Left lung (tissue), 10 donors: ENCODE data around the gene MARCHF9. TPM values are rescaled to one million over a fixed set of nuclear protein-coding genes. Genes with fewer than 3 reads are reported as not detected.

Experiments
- ATAC-seq: fragments of 200-7000 bp; cut with Tn5 transposase; one replicate; pipeline ENCODE4 v1.9.1; 2020; ENCODE audit warnings: moderate library complexity
- DNase-seq, 4 donors: peaks; one replicate each; pipeline ENCODE4 v3.0.0-alpha.2; 2013 to 2020
- H3K27ac ChIP-seq, 2 donors: fragments of 200-600 bp; sonication (generic) in 1 of 2; one replicate each; pipeline versions ENCODE4 v1.5.0 to v1.8.0; 2020 to 2021
- H3K27me3 ChIP-seq, 2 donors: fragments of 200-600 bp; sonication (generic) in 1 of 2; one replicate each; pipeline versions ENCODE4 v1.5.0 to v1.8.0; 2020 to 2021
- H3K36me3 ChIP-seq, 2 donors: fragments of 200-600 bp; sonication (generic) in 1 of 2; one replicate each; pipeline versions ENCODE4 v1.5.0 to v1.8.0; 2020 to 2021
- H3K4me1 ChIP-seq, 2 donors: fragments of 200-600 bp; one replicate each; pipeline ENCODE4 v1.8.0; 2021
- H3K4me3 ChIP-seq, 2 donors: fragments of 200-600 bp; sonication (generic) in 1 of 2; one replicate each; pipeline versions ENCODE4 v1.5.0 to v1.8.0; 2020 to 2021; ENCODE audit warnings: mild to moderate bottlenecking in 1 of 2
- H3K9me3 ChIP-seq, 2 donors: fragments of 200-600 bp; sonication (generic) in 1 of 2; one replicate each; pipeline versions ENCODE4 v1.5.0 to v1.8.0; 2020 to 2021
- intact Hi-C, 2 donors: fragments of 100-400 bp; cut with DNase I; formaldehyde crosslinking; loops; one replicate each; pipeline versions ENCODE4 v1.11.2 to v1.14.2; 2022
- polyA plus RNA-seq, 6 donors: library from polyadenylated mRNA; unstranded; fragments of 120-200 nt; gene quantifications; one replicate each; pipeline ENCODE4 v1.2.1, GENCODE V29; 2013; ENCODE audit not compliant: insufficient read length in 6 of 6
- total RNA-seq, 2 donors: library from RNA; stranded (reverse); fragmentation: NEBNext Ultra II Directional; extraction: Animal tissue kit (Norgen Biotek cat#: 25700); gene quantifications; one replicate each; pipeline ENCODE4 v1.2.1, GENCODE V29; 2021
- TF ChIP-seq, protein P1 (sequence below), 2 donors: fragments of 200-600 bp; sonication (generic) in 1 of 2; IDR thresholded peaks; one replicate each; pipeline versions ENCODE4 v1.5.0 to v1.8.0; 2021; ENCODE audit warnings: antibody characterized with exemption in 2 of 2
- donor health status: DM: no; HTN: yes; CAD: no.
- donor health status: DM: no; HTN: no; CAD: no.

MARCHF9 gene
- total and polyA plus RNA-seq, 8 donors = 16.5 to 22.6 (median 19.5) TPM

DNA sequence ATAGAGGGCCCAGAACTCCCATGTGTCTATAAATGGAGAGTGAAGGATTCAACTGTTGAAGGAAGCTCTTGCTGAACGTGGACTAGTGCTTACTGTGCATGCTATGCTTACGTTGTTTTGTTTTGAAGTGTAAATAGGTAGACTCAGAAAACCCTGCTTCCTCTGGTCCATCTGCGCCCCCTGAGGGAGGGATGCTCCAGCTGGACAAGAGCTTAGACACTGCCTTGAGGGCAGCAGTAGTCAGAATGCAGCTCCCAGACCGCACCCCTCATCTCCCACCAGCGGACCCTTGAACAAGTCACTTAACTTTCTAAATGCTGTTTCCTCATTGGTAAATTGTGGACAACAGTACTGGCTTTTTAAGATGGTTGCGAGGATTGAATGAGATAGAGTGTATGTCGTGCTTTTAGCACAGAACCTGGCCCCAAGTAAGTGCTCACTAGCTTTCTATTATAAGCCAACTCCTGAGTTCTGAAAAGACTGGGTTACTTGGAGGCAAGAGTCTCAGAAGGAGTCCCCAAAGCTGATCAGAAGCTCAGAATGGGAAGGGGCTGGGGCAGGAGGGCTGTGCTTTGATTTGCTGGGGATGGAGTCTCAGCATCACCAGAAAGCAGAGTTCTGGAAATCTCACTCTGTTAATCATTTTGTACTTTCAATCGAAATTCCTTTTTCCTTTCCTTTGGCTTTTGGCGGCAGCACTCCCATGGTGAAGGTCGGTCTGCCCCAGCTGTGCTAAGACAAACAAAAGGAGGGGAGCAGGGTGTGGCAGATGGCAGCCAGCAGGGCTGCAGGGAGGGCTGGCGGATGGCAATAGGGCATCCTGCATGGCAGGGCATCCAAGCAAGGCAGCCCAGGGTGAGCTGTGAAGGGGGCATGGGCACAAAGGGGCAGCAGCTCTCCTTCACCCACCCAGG, 31.9 kb upstream of the MARCHF9 start:
- ATAC-seq (no peak), DNase-seq (no peak)
- intact Hi-C loops = no loop called here
- Histone ChIP-seq H3K9me3 (no peaks in the 10 kb centered on the region), H3K27ac (no peak overlapping the region), H3K4me3 (no peak overlapping the region), H3K36me3 (peaks cover 0 to 66% of the 10 kb centered on the region in 2 donors), H3K27me3 (peaks cover 0 to 7% of the 10 kb centered on the region in 2 donors), H3K4me1 (peaks cover 4 to 6% of the 10 kb centered on the region in 2 donors)
- TF ChIP-seq, protein P1, sequence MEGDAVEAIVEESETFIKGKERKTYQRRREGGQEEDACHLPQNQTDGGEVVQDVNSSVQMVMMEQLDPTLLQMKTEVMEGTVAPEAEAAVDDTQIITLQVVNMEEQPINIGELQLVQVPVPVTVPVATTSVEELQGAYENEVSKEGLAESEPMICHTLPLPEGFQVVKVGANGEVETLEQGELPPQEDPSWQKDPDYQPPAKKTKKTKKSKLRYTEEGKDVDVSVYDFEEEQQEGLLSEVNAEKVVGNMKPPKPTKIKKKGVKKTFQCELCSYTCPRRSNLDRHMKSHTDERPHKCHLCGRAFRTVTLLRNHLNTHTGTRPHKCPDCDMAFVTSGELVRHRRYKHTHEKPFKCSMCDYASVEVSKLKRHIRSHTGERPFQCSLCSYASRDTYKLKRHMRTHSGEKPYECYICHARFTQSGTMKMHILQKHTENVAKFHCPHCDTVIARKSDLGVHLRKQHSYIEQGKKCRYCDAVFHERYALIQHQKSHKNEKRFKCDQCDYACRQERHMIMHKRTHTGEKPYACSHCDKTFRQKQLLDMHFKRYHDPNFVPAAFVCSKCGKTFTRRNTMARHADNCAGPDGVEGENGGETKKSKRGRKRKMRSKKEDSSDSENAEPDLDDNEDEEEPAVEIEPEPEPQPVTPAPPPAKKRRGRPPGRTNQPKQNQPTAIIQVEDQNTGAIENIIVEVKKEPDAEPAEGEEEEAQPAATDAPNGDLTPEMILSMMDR (IDR thresholded peaks at IDR 0.05) = no peak

DNA sequence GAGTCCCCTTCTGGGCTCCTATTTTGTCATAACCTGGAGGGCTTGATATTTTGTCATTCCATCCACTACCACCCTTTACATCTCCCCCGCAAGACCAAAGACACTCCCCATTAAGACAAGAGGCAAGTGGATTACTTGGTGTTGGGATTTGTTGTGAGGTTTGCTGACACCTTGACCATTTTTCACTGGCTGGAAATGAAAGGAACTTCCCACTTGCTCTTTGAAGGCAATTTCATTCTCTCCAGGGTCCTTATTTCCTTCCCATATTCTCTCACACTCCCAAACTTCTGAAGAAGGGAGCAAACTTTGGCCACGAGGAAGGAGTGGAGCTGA, 31.3 kb upstream of the MARCHF9 start:
- no peak for DNase-seq
- Histone ChIP-seq H3K27ac (no peak overlapping the region), H3K9me3 (no peaks in the 10 kb centered on the region), H3K27me3 (peaks cover 0 to 7% of the 10 kb centered on the region in 2 donors), H3K4me3 (no peak overlapping the region), H3K4me1 (peaks cover 4 to 6% of the 10 kb centered on the region in 2 donors), H3K36me3 (peaks cover 0 to 66% of the 10 kb centered on the region in 2 donors)
- no peak for ATAC-seq
- TF ChIP-seq, protein P1 (IDR thresholded peaks at IDR 0.05) = no peak
- intact Hi-C loops = no loop called here

DNA sequence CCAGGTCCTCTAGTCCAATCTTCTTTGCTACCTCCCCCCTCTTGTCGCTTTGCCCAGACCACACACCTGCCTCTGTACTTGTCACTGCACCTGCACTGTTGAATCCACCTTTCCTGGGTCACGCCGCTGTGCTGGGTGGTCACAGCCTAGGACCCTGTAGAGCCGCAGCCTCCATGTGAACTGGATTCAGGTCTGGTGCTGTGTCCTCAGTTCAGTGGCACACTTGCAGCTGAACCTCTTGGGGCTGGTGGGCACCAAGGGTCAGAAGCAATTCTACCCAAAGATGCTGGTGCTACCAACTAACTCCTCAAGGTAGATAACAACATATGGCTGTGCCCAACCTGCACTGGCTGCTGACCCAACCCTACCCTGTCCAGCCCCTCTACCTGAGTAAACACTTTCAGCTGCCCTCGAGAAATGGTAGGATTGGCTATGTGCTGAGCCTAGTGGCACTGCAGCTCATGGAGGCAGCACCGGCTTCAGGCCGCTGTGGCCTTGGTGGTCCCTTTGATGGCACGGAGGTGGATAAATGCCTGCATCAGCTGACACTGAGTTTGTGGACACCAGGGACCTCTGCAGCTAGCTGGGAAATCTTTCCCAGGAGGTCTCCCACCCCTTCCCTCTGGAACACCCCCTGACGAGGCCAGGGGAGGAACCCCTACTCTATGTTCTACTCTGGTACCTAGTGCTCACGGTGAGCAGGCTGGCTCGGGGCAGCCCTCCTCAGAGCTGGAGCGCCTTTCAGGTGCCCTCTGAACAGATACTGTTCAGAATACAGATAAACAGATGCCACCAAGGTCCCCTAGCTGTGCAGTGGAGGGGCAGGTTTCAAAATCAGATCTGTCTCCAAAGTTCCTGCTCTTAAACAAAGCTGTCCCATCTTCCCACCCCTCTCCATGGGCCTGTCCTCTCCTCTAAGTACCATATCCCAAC, 30.6 kb upstream of the MARCHF9 start:
- DNase-seq (no peak), ATAC-seq (no peak)
- no peak overlapping the region for H3K4me3 ChIP-seq
- H3K27ac ChIP-seq = no peak overlapping the region
- no peaks in the 10 kb centered on the region for H3K9me3 ChIP-seq
- H3K4me1 ChIP-seq = peaks cover 4 to 6% of the 10 kb centered on the region in 2 donors
- H3K36me3 ChIP-seq = peaks cover 0 to 61% of the 10 kb centered on the region in 2 donors
- H3K27me3 ChIP-seq = peaks cover 0 to 7% of the 10 kb centered on the region in 2 donors
- TF ChIP-seq, protein P1 (IDR thresholded peaks at IDR 0.05) = no peak
- intact Hi-C loops = no loop called here

DNA sequence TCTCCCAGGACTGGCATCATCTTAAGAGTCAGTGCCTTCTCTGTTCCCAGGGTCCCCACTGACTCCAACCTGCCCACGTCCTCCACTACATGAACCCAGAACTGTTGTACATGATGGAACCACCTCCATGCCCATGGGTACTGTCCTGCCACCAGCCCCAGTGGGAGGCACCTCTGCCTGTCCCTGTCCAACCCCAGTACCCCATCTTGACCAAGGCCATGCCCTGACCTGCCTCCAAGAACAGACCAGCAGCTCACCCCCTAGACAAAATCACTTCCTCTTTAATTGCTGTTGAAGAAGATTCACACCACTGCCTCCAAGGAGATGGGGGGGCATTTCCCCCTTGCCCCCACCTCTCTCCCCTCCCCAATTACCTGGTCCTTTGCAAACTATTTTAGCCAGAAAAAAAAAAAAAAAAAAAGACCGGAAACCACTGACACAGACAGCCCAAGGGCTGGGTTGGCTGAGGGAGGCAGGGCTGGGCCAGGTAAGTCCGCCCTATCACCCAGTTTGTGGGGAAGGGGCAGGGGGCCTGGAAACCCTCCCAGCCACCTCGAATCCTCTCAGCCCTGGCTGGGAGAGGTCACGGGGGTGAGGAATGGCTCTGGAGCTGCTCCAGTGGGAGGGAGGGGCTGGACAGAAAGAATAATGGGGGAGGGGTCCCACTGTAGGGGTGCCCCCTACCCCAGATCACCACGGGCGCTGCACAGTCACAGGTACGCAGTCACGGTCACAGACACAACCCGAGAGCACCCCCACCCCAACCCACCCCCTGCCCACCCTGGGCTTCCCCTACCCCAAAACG, 29.8 kb upstream of the MARCHF9 start:
- Histone ChIP-seq H3K36me3 (peaks cover 0 to 61% of the 10 kb centered on the region in 2 donors), H3K27ac (no peak overlapping the region), H3K27me3 (peaks cover 0 to 7% of the 10 kb centered on the region in 2 donors), H3K9me3 (no peaks in the 10 kb centered on the region), H3K4me1 (peaks cover 4 to 6% of the 10 kb centered on the region in 2 donors), H3K4me3 (no peak overlapping the region)
- ATAC-seq = no peak
- TF ChIP-seq, protein P1 (IDR thresholded peaks at IDR 0.05) = no peak
- intact Hi-C loops = no loop called here
- no peak for DNase-seq
